Measurements from ENCODE around the gene RABGEF1. TPM values are rescaled to one million over a fixed set of nuclear protein-coding genes. Genes with fewer than 3 reads are reported as not detected.

RABGEF1 gene
- total and polyA plus RNA-seq, 2 donors (not counting 1 experiment from before 2014, with no cell fraction given): 41.6 to 47.9 TPM

GRCh38 chr7:66728571-66728970, 12.0 kb upstream of the RABGEF1 start:
- TF ChIP-seq EZH2 (IDR thresholded peaks at IDR 0.05; ENCODE audit: low read length, missing control alignments): no peak
- no peak for TF ChIP-seq CTCF (conservative IDR thresholded peaks at IDR 0.05 in 1 of 2, IDR thresholded peaks at IDR 0.05 in 1 of 2; ENCODE audit: low read depth in 1 of 2, low read length in 2 of 2)
- Histone ChIP-seq H2AFZ (ENCODE audit: low read length) (no peak overlapping the region), H3K79me2 (ENCODE audit: control insufficient read depth, insufficient read depth, low read length) (no peaks in the 10 kb centered on the region), H3K9ac (ENCODE audit: insufficient read depth, low read length) (no peak overlapping the region), H3K4me3 (replicated peaks in 1 of 4; ENCODE audit: control extremely low read depth in 1 of 4, insufficient read depth in 1 of 4, low read depth in 3 of 4, low read length in 4 of 4) (no peak overlapping the region), H3K4me2 (ENCODE audit: extremely low read depth, insufficient read depth, low read length) (no peak overlapping the region), H3K27me3 (ENCODE audit: control insufficient read depth, insufficient read depth, low read length) (no peaks in the 10 kb centered on the region), H3K4me1 (ENCODE audit: control insufficient read depth, extremely low read depth, insufficient read depth, low read length) (no peaks in the 10 kb centered on the region), H3K27ac (ENCODE audit: insufficient read depth, low read length) (no peak overlapping the region), H3K36me3 (ENCODE audit: control insufficient read depth, insufficient read depth, low read length) (peaks cover 4% of the 10 kb centered on the region), H3K9me3 (ENCODE audit: control insufficient read depth, insufficient read depth, low read depth, low read length) (no peaks in the 10 kb centered on the region), H4K20me1 (ENCODE audit: control insufficient read depth, extremely low read depth, insufficient read depth, low read length) (no peaks in the 10 kb centered on the region)
- DNase-seq (ENCODE audit: low read depth in 2 of 2): no peak

GRCh38 chr7:66729274-66729673, 11.3 kb upstream of the RABGEF1 start:
- H3K9ac ChIP-seq (ENCODE audit: insufficient read depth, low read length): no peak overlapping the region
- H3K79me2 ChIP-seq (ENCODE audit: control insufficient read depth, insufficient read depth, low read length): no peaks in the 10 kb centered on the region
- H3K9me3 ChIP-seq (ENCODE audit: control insufficient read depth, insufficient read depth, low read depth, low read length): no peaks in the 10 kb centered on the region
- no peak overlapping the region for H2AFZ ChIP-seq (ENCODE audit: low read length)
- no peak overlapping the region for H3K4me2 ChIP-seq (ENCODE audit: extremely low read depth, insufficient read depth, low read length)
- no peaks in the 10 kb centered on the region for H3K27me3 ChIP-seq (ENCODE audit: control insufficient read depth, insufficient read depth, low read length)
- H3K4me3 ChIP-seq (replicated peaks in 1 of 4; ENCODE audit: control extremely low read depth in 1 of 4, insufficient read depth in 1 of 4, low read depth in 3 of 4, low read length in 4 of 4): no peak overlapping the region
- no peaks in the 10 kb centered on the region for H3K4me1 ChIP-seq (ENCODE audit: control insufficient read depth, extremely low read depth, insufficient read depth, low read length)
- TF ChIP-seq EZH2 (IDR thresholded peaks at IDR 0.05; ENCODE audit: low read length, missing control alignments) (no peak), CTCF (conservative IDR thresholded peaks at IDR 0.05 in 1 of 2, IDR thresholded peaks at IDR 0.05 in 1 of 2; ENCODE audit: low read depth in 1 of 2, low read length in 2 of 2) (no peak)
- H3K27ac ChIP-seq (ENCODE audit: insufficient read depth, low read length): no peak overlapping the region
- H4K20me1 ChIP-seq (ENCODE audit: control insufficient read depth, extremely low read depth, insufficient read depth, low read length): no peaks in the 10 kb centered on the region
- no peak for DNase-seq (ENCODE audit: low read depth in 2 of 2)
- peaks cover 4% of the 10 kb centered on the region for H3K36me3 ChIP-seq (ENCODE audit: control insufficient read depth, insufficient read depth, low read length)

GRCh38 chr7:66731986-66732385, 8.5 kb upstream of the RABGEF1 start:
- Histone ChIP-seq H3K27ac (ENCODE audit: insufficient read depth, low read length) (no peak overlapping the region), H3K4me2 (ENCODE audit: extremely low read depth, insufficient read depth, low read length) (no peak overlapping the region), H3K4me3 (replicated peaks in 1 of 4; ENCODE audit: control extremely low read depth in 1 of 4, insufficient read depth in 1 of 4, low read depth in 3 of 4, low read length in 4 of 4) (no peak overlapping the region), H4K20me1 (ENCODE audit: control insufficient read depth, extremely low read depth, insufficient read depth, low read length) (no peaks in the 10 kb centered on the region), H3K36me3 (ENCODE audit: control insufficient read depth, insufficient read depth, low read length) (no peaks in the 10 kb centered on the region), H3K9ac (ENCODE audit: insufficient read depth, low read length) (no peak overlapping the region), H2AFZ (ENCODE audit: low read length) (no peak overlapping the region), H3K9me3 (ENCODE audit: control insufficient read depth, insufficient read depth, low read depth, low read length) (no peaks in the 10 kb centered on the region), H3K27me3 (ENCODE audit: control insufficient read depth, insufficient read depth, low read length) (no peaks in the 10 kb centered on the region), H3K4me1 (ENCODE audit: control insufficient read depth, extremely low read depth, insufficient read depth, low read length) (no peaks in the 10 kb centered on the region), H3K79me2 (ENCODE audit: control insufficient read depth, insufficient read depth, low read length) (no peaks in the 10 kb centered on the region)
- no peak for TF ChIP-seq EZH2 (IDR thresholded peaks at IDR 0.05; ENCODE audit: low read length, missing control alignments)
- TF ChIP-seq CTCF (conservative IDR thresholded peaks at IDR 0.05 in 1 of 2, IDR thresholded peaks at IDR 0.05 in 1 of 2; ENCODE audit: low read depth in 1 of 2, low read length in 2 of 2): no peak
- DNase-seq (ENCODE audit: low read depth in 2 of 2): no peak
